SIG-M5 treated with dmso at 0.1 percent for 504 hours (cell line): Measurements from ENCODE around the gene NPHP3.

Experiments used
- DNase-seq: peaks from one replicate; lab custom pipeline; 2025; ENCODE audit not compliant: unreplicated experiment; lab: John Stamatoyannopoulos, UW

Gene NPHP3

GRCh38 chr3:132694991-132695390 is 27.2 kb downstream of the NPHP3 start:
- no peak for DNase-seq

GRCh38 chr3:132690040-132690439 is 32.2 kb downstream of the NPHP3 start:
- DNase-seq = no peak

- no peak for DNase-seq
Measured at GRCh38 chr3:132682201-132682600, 40.0 kb downstream of the NPHP3 start.

DNA sequence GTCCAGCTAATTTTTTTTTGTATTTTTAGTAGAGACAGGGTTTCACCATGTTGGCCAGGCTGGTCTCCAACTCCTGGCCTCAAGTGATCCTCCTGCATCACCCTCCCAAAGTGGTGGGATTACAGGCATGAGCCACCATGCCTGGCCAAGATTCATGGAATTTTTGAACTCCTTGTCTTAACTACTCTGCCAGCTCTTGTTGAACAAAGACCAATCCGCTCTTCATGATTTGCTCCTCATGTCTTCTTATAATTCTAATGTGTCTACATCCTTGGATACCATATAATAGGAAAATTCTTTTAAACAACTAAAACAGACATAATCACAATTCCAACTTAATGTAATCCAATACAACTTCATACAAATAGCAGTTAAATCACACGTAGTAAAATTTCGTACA is 40.8 kb downstream of the NPHP3 start:
- DNase-seq = no peak

DNA sequence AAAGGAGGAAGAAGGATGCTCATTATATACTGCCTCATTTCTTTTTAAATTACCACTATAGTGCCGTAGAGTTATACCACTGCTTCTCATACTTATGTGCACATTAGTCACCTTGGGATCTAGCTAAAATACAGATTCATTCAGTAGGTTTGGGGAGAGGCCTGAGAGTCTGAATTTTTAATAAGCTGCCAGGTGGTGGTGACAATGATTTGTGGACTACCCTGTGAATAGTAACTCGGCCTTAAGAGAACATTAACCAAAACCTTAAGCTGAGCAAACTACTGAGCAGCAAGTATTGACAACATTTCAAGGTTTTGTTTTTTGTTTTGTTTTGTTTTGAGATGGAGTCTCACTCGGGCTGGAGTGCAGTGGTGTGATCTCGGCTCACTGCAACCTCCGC is 42.3 kb downstream of the NPHP3 start:
- no peak for DNase-seq

DNA sequence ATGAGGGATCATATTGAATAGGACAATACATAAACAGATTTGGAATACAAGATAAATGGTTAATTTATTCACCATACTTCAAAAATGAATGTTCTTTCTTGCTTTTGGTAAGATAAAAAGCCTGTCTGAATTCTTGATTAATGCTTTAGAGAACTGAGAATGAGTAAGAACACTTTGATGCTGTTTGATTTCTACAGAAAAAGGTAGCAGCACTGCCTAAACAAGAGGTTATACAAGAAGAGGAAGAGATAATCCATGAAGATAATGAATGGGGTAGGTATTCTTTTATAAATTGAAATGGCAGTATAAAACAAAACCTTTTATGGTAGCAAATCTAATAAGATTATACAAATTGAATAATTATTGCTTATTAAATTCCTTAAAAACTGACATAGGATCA is 46.8 kb downstream of the NPHP3 start:
- DNase-seq = no peak

- no peak for DNase-seq
Measured at GRCh38 chr3:132669256-132669777, 52.9 kb downstream of the NPHP3 start.

- no peak for DNase-seq
Measured at GRCh38 chr3:132665230-132665745, 56.9 kb downstream of the NPHP3 start.

- DNase-seq = peak; percentile 12
Measured at GRCh38 chr3:132662212-132662611, 60.0 kb downstream of the NPHP3 start.

DNA sequence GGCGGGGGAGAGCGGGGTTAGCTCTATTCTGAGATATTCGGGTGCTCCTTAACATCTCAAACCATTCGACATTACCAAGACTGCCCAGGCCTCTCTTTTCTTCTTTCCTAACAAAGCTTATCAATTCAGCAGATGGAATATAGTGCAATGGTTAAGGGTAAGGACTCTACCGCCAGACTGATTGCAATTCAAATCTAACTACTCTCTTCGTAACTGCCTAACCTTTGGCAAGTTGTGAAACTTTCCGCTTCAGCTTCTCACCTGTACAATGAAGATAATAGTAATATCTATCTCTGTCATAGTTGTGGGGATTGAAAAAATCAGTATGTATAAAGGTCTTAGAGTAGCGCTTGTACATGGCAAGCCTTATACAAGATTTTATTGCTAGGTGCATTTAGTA is 61.1 kb downstream of the NPHP3 start:
- no peak for DNase-seq

GRCh38 chr3:132660811-132661070 is 61.5 kb downstream of the NPHP3 start:
- DNase-seq = peak; percentile 36

GRCh38 chr3:132660052-132660810 is 62.0 kb downstream of the NPHP3 start, which contains the start of gene UBA5:
TSS of gene UBA5 (plus strand) at chr3:132660329. CDS start at chr3:132660538, 209 bp downstream.
- peak; percentile 72 for DNase-seq

GRCh38 chr3:132659365-132660051 is 62.7 kb downstream of the NPHP3 start, which contains the start of gene ACAD11:
TSS of gene ACAD11 (minus strand) at chr3:132659809. CDS start at chr3:132659751, 58 bp downstream.
- peak; percentile 72 for DNase-seq

DNA sequence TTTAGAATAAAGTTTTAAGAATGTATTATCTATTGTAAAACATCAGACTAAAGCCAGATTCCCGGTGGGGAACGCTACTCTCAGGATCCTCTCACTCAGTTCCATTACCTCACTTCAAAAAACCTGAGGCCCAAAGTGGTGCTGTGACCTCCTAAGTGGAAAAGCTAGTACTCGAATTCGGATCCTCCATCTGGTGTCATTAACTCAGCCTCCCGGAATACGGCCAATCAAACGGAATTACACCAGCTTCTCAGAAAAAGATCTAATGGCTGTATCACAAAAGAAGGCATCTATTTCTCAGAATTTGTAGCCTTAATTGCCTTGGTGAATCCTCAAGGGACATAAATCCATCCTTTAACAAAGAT is 63.2 kb downstream of the NPHP3 start:
- no peak for DNase-seq

DNA sequence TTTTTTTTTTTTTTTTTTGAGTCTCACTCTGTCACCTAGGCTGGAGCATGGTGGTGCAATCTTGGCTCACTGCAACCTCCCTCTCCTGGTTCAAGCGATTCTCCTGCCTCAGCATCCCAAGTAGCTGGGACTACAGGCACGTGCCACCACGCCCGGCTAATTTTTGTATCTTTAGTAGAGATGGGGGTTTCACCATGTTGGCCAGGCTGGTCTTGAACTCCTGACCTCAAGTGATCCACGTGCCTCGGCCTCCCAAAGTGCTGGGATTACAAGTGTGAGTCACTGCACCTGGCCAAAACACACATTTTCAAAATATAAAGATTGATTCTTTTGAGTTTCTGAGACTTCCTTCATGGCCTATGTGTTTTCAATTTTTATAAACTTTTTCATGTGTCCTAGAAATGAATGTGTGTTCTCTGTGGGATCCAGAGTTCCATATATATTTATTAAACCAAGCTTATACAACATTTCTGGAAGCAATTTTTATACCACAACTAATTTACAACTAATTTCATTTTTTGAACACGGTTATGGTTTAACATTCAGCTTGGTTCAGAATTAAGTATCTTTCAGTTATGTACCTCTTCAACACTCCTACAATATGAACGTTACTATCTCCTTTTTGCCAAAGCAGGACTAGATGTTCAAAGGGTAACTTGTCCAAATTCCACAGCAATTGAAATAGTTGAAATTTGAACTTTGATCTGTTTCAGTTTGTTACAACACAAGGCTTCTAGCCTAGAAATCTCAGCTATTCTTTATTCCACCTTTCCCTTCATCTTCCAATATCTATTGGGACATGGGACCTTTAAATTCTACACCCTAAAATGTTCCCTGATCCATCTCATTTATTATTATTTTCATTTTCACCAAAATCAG is 64.1 kb downstream of the NPHP3 start:
- DNase-seq = no peak

GRCh38 chr3:132655471-132655870 is 66.7 kb downstream of the NPHP3 start:
- no peak for DNase-seq

- DNase-seq = no peak
Measured at GRCh38 chr3:132654721-132655120, 67.5 kb downstream of the NPHP3 start.

DNA sequence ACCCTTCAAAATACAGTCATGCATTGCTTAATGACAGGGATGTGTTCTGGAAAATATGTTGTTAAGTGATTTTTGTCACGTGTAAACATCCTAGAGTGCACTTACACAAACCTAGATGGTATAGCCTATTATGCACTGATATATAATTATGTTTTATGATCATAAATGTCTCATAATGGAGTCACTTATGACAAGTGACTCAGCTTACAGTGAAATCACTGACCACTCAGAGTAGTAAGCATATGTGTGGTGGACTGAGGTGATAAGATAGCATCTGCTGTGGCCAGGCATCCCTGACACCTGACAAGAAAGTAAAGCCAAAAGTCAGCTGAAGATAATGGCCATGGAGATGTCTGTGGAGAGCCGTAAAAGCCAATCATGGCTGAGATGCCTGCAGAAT is 68.0 kb downstream of the NPHP3 start:
- no peak for DNase-seq

- DNase-seq = no peak
Measured at GRCh38 chr3:132652640-132653270, 69.5 kb downstream of the NPHP3 start.

- no peak for DNase-seq
Measured at GRCh38 chr3:132650153-132650552, 72.1 kb downstream of the NPHP3 start.

DNA sequence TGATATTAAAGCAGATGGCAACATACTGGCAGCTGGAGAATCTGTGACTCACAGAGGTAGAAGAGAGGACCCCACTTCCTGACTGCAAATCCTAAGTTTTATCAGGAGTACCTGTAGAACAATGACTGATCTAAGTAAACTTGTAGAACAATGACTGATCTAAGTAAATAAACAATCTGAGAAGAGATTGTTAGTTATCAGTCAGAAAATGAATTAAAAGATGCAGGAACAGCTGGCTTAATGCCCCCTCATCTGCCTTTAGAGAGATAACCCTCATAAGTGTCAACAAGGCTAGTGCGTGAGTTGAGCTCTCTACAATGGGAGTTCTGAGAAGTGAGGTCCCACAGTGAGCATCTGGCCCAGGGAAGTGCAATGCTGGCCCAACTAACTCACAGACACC is 77.2 kb downstream of the NPHP3 start:
- DNase-seq = no peak
